Measurements from ENCODE around the gene NPTN.

The NPTN gene

DNA sequence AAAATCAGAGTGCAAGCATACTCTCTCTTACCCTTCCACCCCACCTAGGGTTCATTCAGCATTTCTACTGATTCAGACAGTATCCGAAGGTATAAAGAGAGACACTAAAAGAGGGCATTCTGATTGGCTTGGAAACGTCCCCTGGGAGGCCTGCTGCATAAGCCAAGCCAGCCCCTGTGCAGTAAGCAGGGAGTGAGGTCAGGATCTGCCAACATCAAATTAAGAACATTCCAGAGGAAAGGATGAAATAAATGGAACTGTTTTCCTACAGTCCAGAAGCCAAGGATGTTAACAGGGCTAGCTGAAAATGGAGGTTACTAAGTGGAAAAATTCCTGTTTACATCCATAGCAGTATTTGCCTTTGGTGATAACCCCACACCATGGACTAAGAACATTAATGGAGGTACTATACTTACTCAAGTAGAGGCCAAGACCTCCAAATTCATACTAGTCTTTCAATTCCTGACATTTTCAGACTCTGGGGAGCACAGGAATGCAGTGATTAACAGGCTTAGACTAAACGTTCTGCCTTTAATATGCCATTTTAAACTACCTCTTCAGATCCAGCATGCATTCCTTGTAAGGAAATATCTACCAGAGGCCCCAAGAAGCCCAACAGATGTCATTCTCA, 34.5 kb downstream of the NPTN start:
- TF ChIP-seq, protein P1, sequence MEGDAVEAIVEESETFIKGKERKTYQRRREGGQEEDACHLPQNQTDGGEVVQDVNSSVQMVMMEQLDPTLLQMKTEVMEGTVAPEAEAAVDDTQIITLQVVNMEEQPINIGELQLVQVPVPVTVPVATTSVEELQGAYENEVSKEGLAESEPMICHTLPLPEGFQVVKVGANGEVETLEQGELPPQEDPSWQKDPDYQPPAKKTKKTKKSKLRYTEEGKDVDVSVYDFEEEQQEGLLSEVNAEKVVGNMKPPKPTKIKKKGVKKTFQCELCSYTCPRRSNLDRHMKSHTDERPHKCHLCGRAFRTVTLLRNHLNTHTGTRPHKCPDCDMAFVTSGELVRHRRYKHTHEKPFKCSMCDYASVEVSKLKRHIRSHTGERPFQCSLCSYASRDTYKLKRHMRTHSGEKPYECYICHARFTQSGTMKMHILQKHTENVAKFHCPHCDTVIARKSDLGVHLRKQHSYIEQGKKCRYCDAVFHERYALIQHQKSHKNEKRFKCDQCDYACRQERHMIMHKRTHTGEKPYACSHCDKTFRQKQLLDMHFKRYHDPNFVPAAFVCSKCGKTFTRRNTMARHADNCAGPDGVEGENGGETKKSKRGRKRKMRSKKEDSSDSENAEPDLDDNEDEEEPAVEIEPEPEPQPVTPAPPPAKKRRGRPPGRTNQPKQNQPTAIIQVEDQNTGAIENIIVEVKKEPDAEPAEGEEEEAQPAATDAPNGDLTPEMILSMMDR (IDR thresholded peaks at IDR 0.05; ENCODE audit: low read depth, low read length), result no peak
- Histone ChIP-seq H3K4me3 (ENCODE audit: low read depth, low read length) (no peak overlapping the region), H3K9me3 (ENCODE audit: severe bottlenecking) (no peaks in the 10 kb centered on the region), H3K27me3 (ENCODE audit: insufficient read depth, low read depth, severe bottlenecking) (no peaks in the 10 kb centered on the region), H3K36me3 (no peaks in the 10 kb centered on the region), H3K27ac (no peak overlapping the region)
- DNase-seq, result no peak

DNA sequence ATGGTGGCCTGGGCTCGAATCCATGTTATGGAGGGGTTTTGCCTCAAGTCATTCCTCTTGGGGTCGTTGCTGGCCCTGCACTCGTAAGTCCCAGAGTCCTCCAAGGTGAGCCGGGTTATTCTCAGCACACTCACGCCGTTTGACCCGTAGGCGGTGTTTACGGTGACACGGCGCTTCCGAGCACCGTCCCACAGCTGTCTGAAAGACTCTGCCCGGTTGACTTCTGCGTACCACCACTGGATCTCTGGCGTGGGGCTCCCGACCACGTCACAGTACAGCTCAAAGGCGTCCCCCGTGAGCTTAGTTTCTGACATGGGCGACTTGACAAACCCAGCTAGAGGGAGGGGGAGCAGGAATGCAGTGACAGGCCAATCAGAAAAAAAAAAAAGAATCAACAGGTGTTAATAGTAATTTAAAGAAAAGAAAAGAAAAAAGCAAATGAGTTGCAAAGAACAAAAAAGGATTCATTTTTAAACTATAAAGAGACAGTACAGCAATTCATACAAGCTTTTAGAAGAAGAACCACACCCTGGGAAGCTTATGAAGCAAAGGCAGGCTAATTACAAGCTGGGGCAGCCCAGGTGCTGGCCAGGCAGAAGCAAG, 36.1 kb downstream of the NPTN start:
- Histone ChIP-seq H3K36me3 (no peaks in the 10 kb centered on the region), H3K9me3 (ENCODE audit: severe bottlenecking) (no peaks in the 10 kb centered on the region), H3K27ac (no peak overlapping the region), H3K4me3 (ENCODE audit: low read depth, low read length) (no peak overlapping the region), H3K27me3 (ENCODE audit: insufficient read depth, low read depth, severe bottlenecking) (no peaks in the 10 kb centered on the region)
- no peak for DNase-seq
- TF ChIP-seq, protein P1 (IDR thresholded peaks at IDR 0.05; ENCODE audit: low read depth, low read length), result no peak

DNA sequence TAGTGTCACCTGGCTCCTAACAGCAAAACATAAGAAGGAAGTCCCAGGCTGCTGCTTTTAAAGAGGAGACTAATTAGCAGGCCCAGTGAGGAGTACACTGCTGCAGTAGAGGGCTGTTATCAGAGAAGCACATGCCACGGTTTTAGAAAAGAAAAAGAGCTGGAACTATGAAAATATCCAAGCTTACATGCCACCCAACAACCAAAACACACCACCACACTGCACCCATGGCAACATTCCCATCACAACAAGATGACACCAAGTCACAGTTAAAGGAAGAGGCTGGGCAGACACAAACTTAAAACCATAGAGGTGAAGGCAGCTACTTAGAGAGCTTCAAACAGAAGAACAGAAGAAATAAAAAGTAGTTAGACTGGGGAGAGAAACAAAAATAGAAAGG, 37.0 kb downstream of the NPTN start:
- TF ChIP-seq, protein P1 (IDR thresholded peaks at IDR 0.05; ENCODE audit: low read depth, low read length), result no peak

DNA sequence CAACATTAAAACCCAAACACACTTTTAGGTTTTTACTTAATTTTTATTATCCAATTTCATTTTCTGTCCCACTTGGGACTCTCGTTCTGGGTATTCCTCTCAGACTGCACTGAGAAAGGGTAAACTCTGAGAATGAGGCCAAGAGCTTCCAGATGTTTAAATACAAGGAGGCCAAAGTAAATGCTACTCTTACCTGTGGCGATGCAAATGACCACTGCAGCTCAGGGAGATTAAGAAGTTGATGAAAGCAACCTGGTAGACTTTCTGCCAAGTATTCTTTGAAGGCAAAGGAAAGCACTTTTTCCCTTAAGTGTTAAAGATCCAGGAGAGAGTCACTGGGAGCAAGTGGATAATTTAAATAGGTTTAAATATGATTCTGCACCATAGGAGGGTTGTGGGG, 39.1 kb downstream of the NPTN start:
- H3K36me3 ChIP-seq, result peaks cover 4% of the 10 kb centered on the region
- H3K27ac ChIP-seq, result no peak overlapping the region
- no peak for DNase-seq
- no peak overlapping the region for H3K4me3 ChIP-seq (ENCODE audit: low read depth, low read length)
- no peaks in the 10 kb centered on the region for H3K27me3 ChIP-seq (ENCODE audit: insufficient read depth, low read depth, severe bottlenecking)
- H3K9me3 ChIP-seq (ENCODE audit: severe bottlenecking), result no peaks in the 10 kb centered on the region
- TF ChIP-seq, protein P1 (IDR thresholded peaks at IDR 0.05; ENCODE audit: low read depth, low read length), result no peak

More for the DNA sequence above, 37.0 kb downstream of the NPTN start:
- Histone ChIP-seq H3K36me3 (no peaks in the 10 kb centered on the region; the same call in 1 of the 2 replicates), H3K9me3 (ENCODE audit: severe bottlenecking) (no peaks in the 10 kb centered on the region), H3K27ac (no peak overlapping the region), H3K4me3 (ENCODE audit: low read depth, low read length) (no peak overlapping the region), H3K27me3 (ENCODE audit: insufficient read depth, low read depth, severe bottlenecking) (no peaks in the 10 kb centered on the region)
- no peak for DNase-seq

DNA sequence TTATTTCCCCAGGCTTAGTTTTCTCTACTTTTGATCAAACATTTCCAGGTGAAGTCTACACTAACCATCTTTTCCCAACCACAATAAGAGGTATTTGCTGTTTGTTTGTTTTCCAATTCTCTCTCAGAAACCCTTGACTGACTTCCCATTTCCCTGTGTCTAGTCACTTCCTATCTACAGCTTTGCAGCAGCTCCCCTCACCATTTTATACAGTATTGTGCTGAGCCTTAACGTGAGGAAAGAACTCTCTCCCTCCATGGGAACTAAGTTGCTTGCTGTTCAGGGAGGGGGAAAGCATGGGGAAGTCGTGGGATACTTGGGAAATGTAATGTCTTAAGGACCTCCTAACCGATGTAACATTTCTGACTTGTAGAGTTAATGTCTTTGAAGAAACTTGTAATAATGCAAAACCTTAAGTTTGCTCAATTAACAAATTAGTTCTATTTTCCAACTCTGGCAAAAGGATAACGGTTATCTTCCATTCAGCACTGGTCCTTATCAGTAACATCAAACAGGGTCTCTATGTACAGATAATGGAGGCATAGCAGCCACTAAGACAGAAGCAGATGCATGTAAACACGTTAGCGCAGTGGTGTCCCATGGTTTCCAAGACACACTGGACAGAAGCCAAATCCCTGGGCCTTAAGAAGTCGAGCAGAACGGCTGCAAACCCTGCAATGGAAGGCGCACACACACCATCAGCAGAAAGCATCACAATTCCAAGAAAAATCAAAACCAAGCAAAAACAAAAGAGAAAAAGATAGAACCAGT, 39.7 kb downstream of the NPTN start:
- Histone ChIP-seq H3K9me3 (ENCODE audit: severe bottlenecking) (no peaks in the 10 kb centered on the region), H3K27ac (no peak overlapping the region), H3K36me3 (peaks cover 9% of the 10 kb centered on the region), H3K27me3 (ENCODE audit: insufficient read depth, low read depth, severe bottlenecking) (no peaks in the 10 kb centered on the region), H3K4me3 (ENCODE audit: low read depth, low read length) (no peak overlapping the region)
- no peak for DNase-seq
- TF ChIP-seq, protein P1 (IDR thresholded peaks at IDR 0.05; ENCODE audit: low read depth, low read length), result no peak
